ENCODE results near the gene PPFIA2.

- TF ChIP-seq, protein P1, sequence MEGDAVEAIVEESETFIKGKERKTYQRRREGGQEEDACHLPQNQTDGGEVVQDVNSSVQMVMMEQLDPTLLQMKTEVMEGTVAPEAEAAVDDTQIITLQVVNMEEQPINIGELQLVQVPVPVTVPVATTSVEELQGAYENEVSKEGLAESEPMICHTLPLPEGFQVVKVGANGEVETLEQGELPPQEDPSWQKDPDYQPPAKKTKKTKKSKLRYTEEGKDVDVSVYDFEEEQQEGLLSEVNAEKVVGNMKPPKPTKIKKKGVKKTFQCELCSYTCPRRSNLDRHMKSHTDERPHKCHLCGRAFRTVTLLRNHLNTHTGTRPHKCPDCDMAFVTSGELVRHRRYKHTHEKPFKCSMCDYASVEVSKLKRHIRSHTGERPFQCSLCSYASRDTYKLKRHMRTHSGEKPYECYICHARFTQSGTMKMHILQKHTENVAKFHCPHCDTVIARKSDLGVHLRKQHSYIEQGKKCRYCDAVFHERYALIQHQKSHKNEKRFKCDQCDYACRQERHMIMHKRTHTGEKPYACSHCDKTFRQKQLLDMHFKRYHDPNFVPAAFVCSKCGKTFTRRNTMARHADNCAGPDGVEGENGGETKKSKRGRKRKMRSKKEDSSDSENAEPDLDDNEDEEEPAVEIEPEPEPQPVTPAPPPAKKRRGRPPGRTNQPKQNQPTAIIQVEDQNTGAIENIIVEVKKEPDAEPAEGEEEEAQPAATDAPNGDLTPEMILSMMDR (IDR thresholded peaks at IDR 0.05) = no peak
- no peak for TF ChIP-seq POLR2A (IDR thresholded peaks at IDR 0.05; ENCODE audit: low read depth)
These were observed 505.8 kb downstream of the PPFIA2 start for GRCh38 chr12:81253360-81253759.

Measured in esophagus muscularis mucosa (tissue), 3 donors.